ENCODE measurements around the gene CCIN. TPM values are rescaled to one million over a fixed set of nuclear protein-coding genes. Genes with fewer than 3 reads are reported as not detected.
A peak's percentile ranks its signal among the peaks of the same experiment; 100 is the strongest.

The CCIN gene
- total RNA-seq, 1 donor from 2014 or later = not detected

DNA sequence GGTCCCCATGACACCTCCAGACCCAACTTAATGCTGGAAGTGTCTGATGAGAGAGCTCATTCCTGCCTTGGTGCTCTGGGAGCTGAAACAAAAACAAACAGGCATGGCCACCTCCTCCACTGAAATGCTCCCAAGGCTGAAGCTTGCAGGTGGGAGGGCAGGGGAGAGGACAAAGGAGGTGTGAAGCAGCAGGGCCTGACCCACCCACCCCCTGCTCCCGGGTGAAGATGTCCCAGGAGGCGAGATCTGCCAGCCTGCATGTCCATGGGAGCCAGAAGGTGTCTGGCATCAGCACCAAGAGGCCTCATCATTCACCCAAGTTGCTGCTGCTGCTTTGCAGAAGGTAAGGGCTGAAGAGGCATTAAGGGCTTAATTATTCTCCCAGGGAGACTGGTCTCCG lies 4.2 kb upstream of the CCIN start:
- no peaks in the 10 kb centered on the region for H3K36me3 Mint-ChIP-seq (ENCODE audit: unreplicated experiment)
- no peaks in the 10 kb centered on the region for H3K9me3 Mint-ChIP-seq (ENCODE audit: unreplicated experiment)
- DNase-seq (ENCODE audit: extremely low spot score, unreplicated experiment) = no peak
- TF ChIP-seq, protein P1, sequence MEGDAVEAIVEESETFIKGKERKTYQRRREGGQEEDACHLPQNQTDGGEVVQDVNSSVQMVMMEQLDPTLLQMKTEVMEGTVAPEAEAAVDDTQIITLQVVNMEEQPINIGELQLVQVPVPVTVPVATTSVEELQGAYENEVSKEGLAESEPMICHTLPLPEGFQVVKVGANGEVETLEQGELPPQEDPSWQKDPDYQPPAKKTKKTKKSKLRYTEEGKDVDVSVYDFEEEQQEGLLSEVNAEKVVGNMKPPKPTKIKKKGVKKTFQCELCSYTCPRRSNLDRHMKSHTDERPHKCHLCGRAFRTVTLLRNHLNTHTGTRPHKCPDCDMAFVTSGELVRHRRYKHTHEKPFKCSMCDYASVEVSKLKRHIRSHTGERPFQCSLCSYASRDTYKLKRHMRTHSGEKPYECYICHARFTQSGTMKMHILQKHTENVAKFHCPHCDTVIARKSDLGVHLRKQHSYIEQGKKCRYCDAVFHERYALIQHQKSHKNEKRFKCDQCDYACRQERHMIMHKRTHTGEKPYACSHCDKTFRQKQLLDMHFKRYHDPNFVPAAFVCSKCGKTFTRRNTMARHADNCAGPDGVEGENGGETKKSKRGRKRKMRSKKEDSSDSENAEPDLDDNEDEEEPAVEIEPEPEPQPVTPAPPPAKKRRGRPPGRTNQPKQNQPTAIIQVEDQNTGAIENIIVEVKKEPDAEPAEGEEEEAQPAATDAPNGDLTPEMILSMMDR (IDR thresholded peaks at IDR 0.05) = no peak
- H3K4me1 Mint-ChIP-seq (ENCODE audit: unreplicated experiment) = peaks cover 55% of the 10 kb centered on the region
- no peak overlapping the region for H3K27ac Mint-ChIP-seq (ENCODE audit: unreplicated experiment)
- peak overlapping the region; percentile 5 for H3K4me3 Mint-ChIP-seq (ENCODE audit: unreplicated experiment)
- no peaks in the 10 kb centered on the region for H3K27me3 Mint-ChIP-seq (ENCODE audit: unreplicated experiment)

DNA sequence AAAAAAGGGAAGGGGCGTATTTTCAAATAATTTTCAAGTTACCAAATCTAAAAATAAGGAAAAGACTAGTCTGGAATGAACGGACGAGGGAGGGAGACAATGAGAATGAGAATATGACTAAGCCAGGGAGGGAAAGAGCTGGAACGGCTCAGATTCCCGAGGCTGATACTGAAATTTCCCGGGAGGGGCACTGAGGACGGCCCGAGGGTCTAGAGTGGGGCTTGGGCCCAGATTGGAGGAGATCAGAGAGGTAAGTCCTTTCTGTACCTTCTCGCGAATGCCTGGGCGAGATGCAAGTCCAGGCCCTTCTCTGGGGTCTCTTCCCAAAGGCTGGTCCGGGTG lies 3.4 kb upstream of the CCIN start:
- peaks cover 50% of the 10 kb centered on the region for H3K4me1 Mint-ChIP-seq (ENCODE audit: unreplicated experiment)
- H3K27ac Mint-ChIP-seq (ENCODE audit: unreplicated experiment) = no peak overlapping the region
- H3K27me3 Mint-ChIP-seq (ENCODE audit: unreplicated experiment) = no peaks in the 10 kb centered on the region
- TF ChIP-seq, protein P1 (IDR thresholded peaks at IDR 0.05) = no peak
- H3K36me3 Mint-ChIP-seq (ENCODE audit: unreplicated experiment) = no peaks in the 10 kb centered on the region
- DNase-seq (ENCODE audit: extremely low spot score, unreplicated experiment) = no peak
- no peak overlapping the region for H3K4me3 Mint-ChIP-seq (ENCODE audit: unreplicated experiment)
- no peaks in the 10 kb centered on the region for H3K9me3 Mint-ChIP-seq (ENCODE audit: unreplicated experiment)

DNA sequence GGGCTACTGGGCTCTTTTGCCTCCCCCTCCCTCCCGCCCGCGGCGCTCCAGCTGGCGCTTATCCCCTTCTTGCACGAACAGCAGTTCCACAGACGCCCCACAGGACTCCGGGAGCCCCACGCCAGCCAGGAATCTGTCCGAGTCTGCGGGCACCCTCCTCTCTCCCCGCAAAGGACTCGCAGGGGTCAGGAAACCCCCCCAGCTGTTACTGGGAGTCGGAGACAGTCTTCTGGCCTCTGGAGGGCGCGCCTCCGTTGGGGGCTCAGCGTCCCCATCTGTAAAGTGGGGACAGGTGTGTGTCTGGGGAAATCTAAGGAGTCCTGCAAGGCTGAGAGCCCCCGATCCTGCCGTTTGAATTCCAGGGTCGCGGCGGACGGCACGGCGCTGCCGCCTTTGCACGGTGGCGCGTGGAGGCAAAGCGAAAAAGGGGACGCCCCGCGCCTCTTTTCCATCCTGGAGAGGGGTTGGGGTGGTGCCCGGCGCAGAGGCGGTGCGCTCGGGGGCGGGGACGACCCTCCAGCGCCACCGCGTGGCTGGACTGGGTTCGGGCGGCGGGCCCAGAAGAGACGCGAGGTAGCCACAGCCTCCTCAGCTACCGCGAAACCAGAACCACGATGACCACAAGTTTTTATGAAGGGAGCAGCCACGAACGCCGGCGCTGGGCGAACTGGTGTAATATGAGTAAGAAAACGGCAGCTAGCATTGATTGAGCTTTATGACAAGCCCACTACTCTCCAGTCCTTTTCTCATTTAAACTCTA lies 2.8 kb upstream of the CCIN start:
- Mint-ChIP-seq H3K9me3 (ENCODE audit: unreplicated experiment) (no peaks in the 10 kb centered on the region), H3K27ac (ENCODE audit: unreplicated experiment) (no peak overlapping the region), H3K4me1 (ENCODE audit: unreplicated experiment) (peaks cover 45% of the 10 kb centered on the region), H3K36me3 (ENCODE audit: unreplicated experiment) (no peaks in the 10 kb centered on the region), H3K4me3 (ENCODE audit: unreplicated experiment) (peak overlapping the region; percentile 67), H3K27me3 (ENCODE audit: unreplicated experiment) (no peaks in the 10 kb centered on the region)
- TF ChIP-seq, protein P1 (IDR thresholded peaks at IDR 0.05) = peak; percentile 98
- peak; percentile 94 for DNase-seq (ENCODE audit: extremely low spot score, unreplicated experiment)

DNA sequence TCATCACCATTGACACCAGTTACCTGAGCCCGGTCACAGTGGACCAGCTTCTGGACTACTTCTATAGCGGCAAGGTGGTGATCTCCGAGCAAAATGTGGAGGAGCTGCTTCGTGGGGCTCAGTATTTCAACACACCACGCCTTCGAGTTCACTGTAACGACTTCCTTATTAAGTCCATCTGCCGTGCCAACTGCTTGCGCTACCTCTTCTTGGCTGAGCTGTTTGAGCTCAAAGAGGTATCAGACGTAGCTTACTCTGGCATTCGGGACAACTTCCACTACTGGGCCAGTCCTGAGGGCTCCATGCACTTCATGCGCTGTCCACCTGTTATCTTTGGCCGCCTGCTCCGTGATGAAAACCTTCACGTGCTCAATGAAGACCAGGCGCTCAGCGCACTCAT lies 520 bp downstream of the CCIN start:
- no peak for DNase-seq (ENCODE audit: extremely low spot score, unreplicated experiment)
- Mint-ChIP-seq H3K4me1 (ENCODE audit: unreplicated experiment) (peaks cover 19% of the 10 kb centered on the region), H3K27ac (ENCODE audit: unreplicated experiment) (no peak overlapping the region), H3K36me3 (ENCODE audit: unreplicated experiment) (no peaks in the 10 kb centered on the region), H3K4me3 (ENCODE audit: unreplicated experiment) (no peak overlapping the region), H3K9me3 (ENCODE audit: unreplicated experiment) (no peaks in the 10 kb centered on the region), H3K27me3 (ENCODE audit: unreplicated experiment) (no peaks in the 10 kb centered on the region)
- TF ChIP-seq, protein P1 (IDR thresholded peaks at IDR 0.05) = no peak

DNA sequence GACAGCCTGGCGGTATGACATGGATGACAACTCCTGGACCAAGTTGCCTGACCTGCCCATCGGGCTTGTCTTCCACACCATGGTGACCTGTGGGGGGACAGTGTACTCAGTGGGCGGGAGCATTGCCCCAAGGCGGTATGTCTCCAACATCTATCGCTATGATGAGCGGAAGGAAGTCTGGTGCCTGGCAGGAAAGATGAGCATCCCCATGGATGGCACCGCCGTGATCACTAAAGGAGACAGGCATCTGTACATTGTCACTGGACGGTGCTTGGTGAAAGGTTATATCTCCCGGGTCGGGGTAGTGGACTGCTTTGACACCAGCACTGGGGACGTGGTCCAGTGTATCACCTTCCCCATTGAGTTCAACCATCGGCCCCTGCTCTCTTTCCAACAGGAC lies 1.3 kb downstream of the CCIN start:
- no peaks in the 10 kb centered on the region for H3K9me3 Mint-ChIP-seq (ENCODE audit: unreplicated experiment)
- H3K27ac Mint-ChIP-seq (ENCODE audit: unreplicated experiment) = no peak overlapping the region
- H3K4me3 Mint-ChIP-seq (ENCODE audit: unreplicated experiment) = no peak overlapping the region
- no peak for DNase-seq (ENCODE audit: extremely low spot score, unreplicated experiment)
- TF ChIP-seq, protein P1 (IDR thresholded peaks at IDR 0.05) = no peak
- no peaks in the 10 kb centered on the region for H3K27me3 Mint-ChIP-seq (ENCODE audit: unreplicated experiment)
- H3K4me1 Mint-ChIP-seq (ENCODE audit: unreplicated experiment) = peaks cover 11% of the 10 kb centered on the region
- H3K36me3 Mint-ChIP-seq (ENCODE audit: unreplicated experiment) = no peaks in the 10 kb centered on the region
